Measurements from ENCODE around the gene ESRRA. TPM values are rescaled to one million over a fixed set of nuclear protein-coding genes. Genes with fewer than 3 reads are reported as not detected.

Gene ESRRA
- total and polyA plus RNA-seq, 9 of the 15 experiments (the other 6 are each of a cell fraction or from before 2014, with no cell fraction given) = 0.27 to 89.7 (median 23.7) TPM

GRCh38 chr11:64341851-64342791 is 36.8 kb downstream of the ESRRA start (continued):
- TF ChIP-seq, protein P1, sequence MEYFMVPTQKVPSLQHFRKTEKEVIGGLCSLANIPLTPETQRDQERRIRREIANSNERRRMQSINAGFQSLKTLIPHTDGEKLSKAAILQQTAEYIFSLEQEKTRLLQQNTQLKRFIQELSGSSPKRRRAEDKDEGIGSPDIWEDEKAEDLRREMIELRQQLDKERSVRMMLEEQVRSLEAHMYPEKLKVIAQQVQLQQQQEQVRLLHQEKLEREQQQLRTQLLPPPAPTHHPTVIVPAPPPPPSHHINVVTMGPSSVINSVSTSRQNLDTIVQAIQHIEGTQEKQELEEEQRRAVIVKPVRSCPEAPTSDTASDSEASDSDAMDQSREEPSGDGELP (CRISPR knock-in tag; IDR thresholded peaks at IDR 0.05; ENCODE audit: borderline replicate concordance) = peak; percentile 99
- TF ChIP-seq, protein P2, sequence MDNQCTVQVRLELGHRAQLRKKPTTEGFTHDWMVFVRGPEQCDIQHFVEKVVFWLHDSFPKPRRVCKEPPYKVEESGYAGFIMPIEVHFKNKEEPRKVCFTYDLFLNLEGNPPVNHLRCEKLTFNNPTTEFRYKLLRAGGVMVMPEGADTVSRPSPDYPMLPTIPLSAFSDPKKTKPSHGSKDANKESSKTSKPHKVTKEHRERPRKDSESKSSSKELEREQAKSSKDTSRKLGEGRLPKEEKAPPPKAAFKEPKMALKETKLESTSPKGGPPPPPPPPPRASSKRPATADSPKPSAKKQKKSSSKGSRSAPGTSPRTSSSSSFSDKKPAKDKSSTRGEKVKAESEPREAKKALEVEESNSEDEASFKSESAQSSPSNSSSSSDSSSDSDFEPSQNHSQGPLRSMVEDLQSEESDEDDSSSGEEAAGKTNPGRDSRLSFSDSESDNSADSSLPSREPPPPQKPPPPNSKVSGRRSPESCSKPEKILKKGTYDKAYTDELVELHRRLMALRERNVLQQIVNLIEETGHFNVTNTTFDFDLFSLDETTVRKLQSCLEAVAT (IDR thresholded peaks at IDR 0.05) = peak in 1 of 2 experiments; percentile 74; a peak in 2 of 4 replicates
- TF ChIP-seq MCM7 (IDR thresholded peaks at IDR 0.05) (no peak), BDP1 (IDR thresholded peaks at IDR 0.05; ENCODE audit: insufficient read depth, insufficient read length) (no peak), TAF15 (IDR thresholded peaks at IDR 0.05; ENCODE audit: low read depth, low read length) (no peak), ZNF444 (CRISPR knock-in tag; IDR thresholded peaks at IDR 0.05) (no peak), NR1H2 (CRISPR knock-in tag; IDR thresholded peaks at IDR 0.05) (no peak), FOXK1 (CRISPR knock-in tag; IDR thresholded peaks at IDR 0.05; ENCODE audit: borderline replicate concordance) (no peak), ESRRA (IDR thresholded peaks at IDR 0.05; ENCODE audit: borderline replicate concordance, low read depth) (peak; percentile 66; the same call in 1 of the 2 replicates), ZNF212 (CRISPR knock-in tag; IDR thresholded peaks at IDR 0.05) (no peak), DIDO1 (tag; IDR thresholded peaks at IDR 0.05; ENCODE audit: low read depth) (no peak), GTF2F1 (IDR thresholded peaks at IDR 0.05; ENCODE audit: low read depth, low read length) (no peak), HMG20B (CRISPR knock-in tag; IDR thresholded peaks at IDR 0.05) (no peak), MAFG (tag; conservative IDR thresholded peaks at IDR 0.05) (no peak), ZNF384 (IDR thresholded peaks at IDR 0.05; ENCODE audit: low read depth, low read length) (peak; percentile 30; the same call in 1 of the 2 replicates)
- TF ChIP-seq, protein P3, sequence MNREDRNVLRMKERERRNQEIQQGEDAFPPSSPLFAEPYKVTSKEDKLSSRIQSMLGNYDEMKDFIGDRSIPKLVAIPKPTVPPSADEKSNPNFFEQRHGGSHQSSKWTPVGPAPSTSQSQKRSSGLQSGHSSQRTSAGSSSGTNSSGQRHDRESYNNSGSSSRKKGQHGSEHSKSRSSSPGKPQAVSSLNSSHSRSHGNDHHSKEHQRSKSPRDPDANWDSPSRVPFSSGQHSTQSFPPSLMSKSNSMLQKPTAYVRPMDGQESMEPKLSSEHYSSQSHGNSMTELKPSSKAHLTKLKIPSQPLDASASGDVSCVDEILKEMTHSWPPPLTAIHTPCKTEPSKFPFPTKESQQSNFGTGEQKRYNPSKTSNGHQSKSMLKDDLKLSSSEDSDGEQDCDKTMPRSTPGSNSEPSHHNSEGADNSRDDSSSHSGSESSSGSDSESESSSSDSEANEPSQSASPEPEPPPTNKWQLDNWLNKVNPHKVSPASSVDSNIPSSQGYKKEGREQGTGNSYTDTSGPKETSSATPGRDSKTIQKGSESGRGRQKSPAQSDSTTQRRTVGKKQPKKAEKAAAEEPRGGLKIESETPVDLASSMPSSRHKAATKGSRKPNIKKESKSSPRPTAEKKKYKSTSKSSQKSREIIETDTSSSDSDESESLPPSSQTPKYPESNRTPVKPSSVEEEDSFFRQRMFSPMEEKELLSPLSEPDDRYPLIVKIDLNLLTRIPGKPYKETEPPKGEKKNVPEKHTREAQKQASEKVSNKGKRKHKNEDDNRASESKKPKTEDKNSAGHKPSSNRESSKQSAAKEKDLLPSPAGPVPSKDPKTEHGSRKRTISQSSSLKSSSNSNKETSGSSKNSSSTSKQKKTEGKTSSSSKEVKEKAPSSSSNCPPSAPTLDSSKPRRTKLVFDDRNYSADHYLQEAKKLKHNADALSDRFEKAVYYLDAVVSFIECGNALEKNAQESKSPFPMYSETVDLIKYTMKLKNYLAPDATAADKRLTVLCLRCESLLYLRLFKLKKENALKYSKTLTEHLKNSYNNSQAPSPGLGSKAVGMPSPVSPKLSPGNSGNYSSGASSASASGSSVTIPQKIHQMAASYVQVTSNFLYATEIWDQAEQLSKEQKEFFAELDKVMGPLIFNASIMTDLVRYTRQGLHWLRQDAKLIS (CRISPR knock-in tag; IDR thresholded peaks at IDR 0.05) = no peak
- TF ChIP-seq, protein P4, sequence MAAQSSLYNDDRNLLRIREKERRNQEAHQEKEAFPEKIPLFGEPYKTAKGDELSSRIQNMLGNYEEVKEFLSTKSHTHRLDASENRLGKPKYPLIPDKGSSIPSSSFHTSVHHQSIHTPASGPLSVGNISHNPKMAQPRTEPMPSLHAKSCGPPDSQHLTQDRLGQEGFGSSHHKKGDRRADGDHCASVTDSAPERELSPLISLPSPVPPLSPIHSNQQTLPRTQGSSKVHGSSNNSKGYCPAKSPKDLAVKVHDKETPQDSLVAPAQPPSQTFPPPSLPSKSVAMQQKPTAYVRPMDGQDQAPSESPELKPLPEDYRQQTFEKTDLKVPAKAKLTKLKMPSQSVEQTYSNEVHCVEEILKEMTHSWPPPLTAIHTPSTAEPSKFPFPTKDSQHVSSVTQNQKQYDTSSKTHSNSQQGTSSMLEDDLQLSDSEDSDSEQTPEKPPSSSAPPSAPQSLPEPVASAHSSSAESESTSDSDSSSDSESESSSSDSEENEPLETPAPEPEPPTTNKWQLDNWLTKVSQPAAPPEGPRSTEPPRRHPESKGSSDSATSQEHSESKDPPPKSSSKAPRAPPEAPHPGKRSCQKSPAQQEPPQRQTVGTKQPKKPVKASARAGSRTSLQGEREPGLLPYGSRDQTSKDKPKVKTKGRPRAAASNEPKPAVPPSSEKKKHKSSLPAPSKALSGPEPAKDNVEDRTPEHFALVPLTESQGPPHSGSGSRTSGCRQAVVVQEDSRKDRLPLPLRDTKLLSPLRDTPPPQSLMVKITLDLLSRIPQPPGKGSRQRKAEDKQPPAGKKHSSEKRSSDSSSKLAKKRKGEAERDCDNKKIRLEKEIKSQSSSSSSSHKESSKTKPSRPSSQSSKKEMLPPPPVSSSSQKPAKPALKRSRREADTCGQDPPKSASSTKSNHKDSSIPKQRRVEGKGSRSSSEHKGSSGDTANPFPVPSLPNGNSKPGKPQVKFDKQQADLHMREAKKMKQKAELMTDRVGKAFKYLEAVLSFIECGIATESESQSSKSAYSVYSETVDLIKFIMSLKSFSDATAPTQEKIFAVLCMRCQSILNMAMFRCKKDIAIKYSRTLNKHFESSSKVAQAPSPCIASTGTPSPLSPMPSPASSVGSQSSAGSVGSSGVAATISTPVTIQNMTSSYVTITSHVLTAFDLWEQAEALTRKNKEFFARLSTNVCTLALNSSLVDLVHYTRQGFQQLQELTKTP (IDR thresholded peaks at IDR 0.05; ENCODE audit: low read depth in 1 of 2, partially characterized antibody in 2 of 2) = no peak
